Type B pancreatic cell (in vitro differentiated cells): ENCODE data around the gene CDC42BPA. TPM values are rescaled to one million over a fixed set of nuclear protein-coding genes. Genes with fewer than 3 reads are reported as not detected.

Experiments
- DNase-seq: peaks from one replicate; pipeline ENCODE4 v3.0.0; 2021; ENCODE audit warnings: mixed read lengths; ENCODE audit not compliant: unreplicated experiment; ENCODE audit errors: extremely low spot score
- H3K27ac Mint-ChIP-seq: 2 replicates; pipeline ENCODE4 v1.8.0; 2021; ENCODE audit warnings: mild to moderate bottlenecking, mixed read lengths
- H3K27me3 Mint-ChIP-seq: 2 replicates; pipeline ENCODE4 v1.8.0; 2021; ENCODE audit warnings: mixed read lengths
- H3K36me3 Mint-ChIP-seq: 2 replicates; pipeline ENCODE4 v1.8.0; 2021; ENCODE audit warnings: mixed read lengths
- H3K4me1 Mint-ChIP-seq: one replicate; pipeline ENCODE4 v1.8.0; 2021; ENCODE audit warnings: mixed read lengths; ENCODE audit not compliant: unreplicated experiment
- H3K4me3 Mint-ChIP-seq: 2 replicates; pipeline ENCODE4 v1.8.0; 2021; ENCODE audit warnings: mild to moderate bottlenecking, mixed read lengths
- H3K9me3 Mint-ChIP-seq: 2 replicates; pipeline ENCODE4 v1.8.0; 2021; ENCODE audit warnings: mixed read lengths
- total RNA-seq: library from RNA; stranded (reverse); gene quantifications from 2 replicates; pipeline ENCODE4 v1.2.1, GENCODE V29; 2021; ENCODE audit warnings: low replicate concordance
- TF ChIP-seq, protein P1 (sequence below): fragments of 200-600 bp; sonication (generic); conservative IDR thresholded peaks from 2 replicates; pipeline ENCODE4 v1.5.0; 2021; ENCODE audit warnings: antibody characterized with exemption, mild to moderate bottlenecking

The CDC42BPA gene
- total RNA-seq, 1 donor from 2014 or later = 33.8 TPM

DNA sequence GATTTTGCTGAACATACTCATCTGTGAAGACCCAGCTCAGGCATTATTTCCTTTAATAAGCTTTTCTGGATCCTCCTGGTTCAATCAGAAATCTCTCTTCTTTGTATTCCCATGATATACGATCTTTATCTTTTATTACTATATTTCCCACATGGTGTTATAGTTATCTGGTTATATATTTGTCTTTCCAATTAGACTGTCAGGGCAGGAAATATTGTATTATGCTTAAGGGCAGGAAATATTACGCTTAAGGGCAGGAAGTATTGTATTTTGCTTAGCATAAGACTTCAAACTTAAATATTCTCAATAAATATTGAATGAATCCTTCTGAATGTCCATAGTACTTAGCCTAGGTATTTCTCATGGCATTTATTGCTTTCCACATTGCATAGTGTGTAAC, 256.0 kb downstream of the CDC42BPA start:
- no peak for DNase-seq
- H3K27ac Mint-ChIP-seq = no peak overlapping the region
- H3K4me1 Mint-ChIP-seq = no peaks in the 10 kb centered on the region
- H3K9me3 Mint-ChIP-seq = peaks cover 3% of the 10 kb centered on the region
- H3K27me3 Mint-ChIP-seq = no peaks in the 10 kb centered on the region
- TF ChIP-seq, protein P1, sequence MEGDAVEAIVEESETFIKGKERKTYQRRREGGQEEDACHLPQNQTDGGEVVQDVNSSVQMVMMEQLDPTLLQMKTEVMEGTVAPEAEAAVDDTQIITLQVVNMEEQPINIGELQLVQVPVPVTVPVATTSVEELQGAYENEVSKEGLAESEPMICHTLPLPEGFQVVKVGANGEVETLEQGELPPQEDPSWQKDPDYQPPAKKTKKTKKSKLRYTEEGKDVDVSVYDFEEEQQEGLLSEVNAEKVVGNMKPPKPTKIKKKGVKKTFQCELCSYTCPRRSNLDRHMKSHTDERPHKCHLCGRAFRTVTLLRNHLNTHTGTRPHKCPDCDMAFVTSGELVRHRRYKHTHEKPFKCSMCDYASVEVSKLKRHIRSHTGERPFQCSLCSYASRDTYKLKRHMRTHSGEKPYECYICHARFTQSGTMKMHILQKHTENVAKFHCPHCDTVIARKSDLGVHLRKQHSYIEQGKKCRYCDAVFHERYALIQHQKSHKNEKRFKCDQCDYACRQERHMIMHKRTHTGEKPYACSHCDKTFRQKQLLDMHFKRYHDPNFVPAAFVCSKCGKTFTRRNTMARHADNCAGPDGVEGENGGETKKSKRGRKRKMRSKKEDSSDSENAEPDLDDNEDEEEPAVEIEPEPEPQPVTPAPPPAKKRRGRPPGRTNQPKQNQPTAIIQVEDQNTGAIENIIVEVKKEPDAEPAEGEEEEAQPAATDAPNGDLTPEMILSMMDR = no peak
- H3K36me3 Mint-ChIP-seq = peaks cover 33% of the 10 kb centered on the region
- H3K4me3 Mint-ChIP-seq = no peak overlapping the region

GRCh38 chr1:227059076-227059475, 259.2 kb downstream of the CDC42BPA start:
- Mint-ChIP-seq H3K4me3 (no peak overlapping the region), H3K27me3 (no peaks in the 10 kb centered on the region), H3K4me1 (no peaks in the 10 kb centered on the region), H3K27ac (no peak overlapping the region), H3K9me3 (no peaks in the 10 kb centered on the region), H3K36me3 (peaks cover 19% of the 10 kb centered on the region)
- no peak for DNase-seq
- TF ChIP-seq, protein P1 = no peak

DNA sequence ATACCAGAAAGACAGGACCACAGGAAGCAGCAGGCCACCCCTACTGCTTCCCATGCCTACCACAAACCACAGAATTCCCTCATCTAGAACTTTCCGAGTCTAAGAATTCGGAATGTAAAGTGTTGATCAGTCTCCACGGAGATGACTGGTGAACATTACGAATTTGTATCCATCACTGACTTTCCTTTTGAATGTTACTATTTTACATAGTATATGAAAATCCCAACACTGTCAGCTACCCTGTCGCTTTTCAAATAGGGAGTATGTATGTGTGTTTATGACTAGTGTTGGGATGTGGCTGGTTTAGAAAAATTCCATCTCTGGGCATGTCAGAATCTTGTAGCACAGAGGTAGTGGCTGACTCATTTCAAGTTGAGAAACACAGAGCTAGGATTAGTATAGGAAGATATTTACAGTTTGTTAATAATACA, 260.0 kb downstream of the CDC42BPA start:
- Mint-ChIP-seq H3K9me3 (no peaks in the 10 kb centered on the region), H3K27ac (no peak overlapping the region), H3K4me1 (no peaks in the 10 kb centered on the region), H3K36me3 (peaks cover 19% of the 10 kb centered on the region), H3K4me3 (no peak overlapping the region), H3K27me3 (no peaks in the 10 kb centered on the region)
- DNase-seq = no peak
- TF ChIP-seq, protein P1 = no peak

- no peak overlapping the region for H3K4me3 Mint-ChIP-seq
- H3K27ac Mint-ChIP-seq = no peak overlapping the region
- no peaks in the 10 kb centered on the region for H3K9me3 Mint-ChIP-seq
- no peak for DNase-seq
- peaks cover 18% of the 10 kb centered on the region for H3K36me3 Mint-ChIP-seq
- TF ChIP-seq, protein P1 = no peak
- H3K27me3 Mint-ChIP-seq = no peaks in the 10 kb centered on the region
- H3K4me1 Mint-ChIP-seq = no peaks in the 10 kb centered on the region
Observed at GRCh38 chr1:227049253-227049652, 269.0 kb downstream of the CDC42BPA start.

GRCh38 chr1:227043755-227044154, 274.5 kb downstream of the CDC42BPA start:
- H3K4me3 Mint-ChIP-seq = no peak overlapping the region
- no peak for DNase-seq
- H3K9me3 Mint-ChIP-seq = no peaks in the 10 kb centered on the region
- peaks cover 19% of the 10 kb centered on the region for H3K36me3 Mint-ChIP-seq
- H3K27me3 Mint-ChIP-seq = no peaks in the 10 kb centered on the region
- H3K27ac Mint-ChIP-seq = no peak overlapping the region
- TF ChIP-seq, protein P1 = no peak
- no peaks in the 10 kb centered on the region for H3K4me1 Mint-ChIP-seq

- Mint-ChIP-seq H3K4me3 (no peak overlapping the region), H3K4me1 (no peaks in the 10 kb centered on the region), H3K9me3 (no peaks in the 10 kb centered on the region), H3K27ac (no peak overlapping the region), H3K27me3 (no peaks in the 10 kb centered on the region), H3K36me3 (peaks cover 25% of the 10 kb centered on the region)
- no peak for DNase-seq
- TF ChIP-seq, protein P1 = no peak
Observed at GRCh38 chr1:227042292-227042691, 276.0 kb downstream of the CDC42BPA start.
